ENCODE data around the gene NWD2.
"Not testable (repeated sequence)": the region's sequence is repeated elsewhere in the genome, so short reads cannot be mapped to it uniquely, and the experiment has no call there.

NWD2 gene

GRCh38 chr4:37467223-37467622 is 222.7 kb downstream of the NWD2 start:
- no peak for DNase-seq (ENCODE audit: low spot score)

GRCh38 chr4:37467824-37468223 is 223.3 kb downstream of the NWD2 start:
- DNase-seq (ENCODE audit: low spot score), result no peak

- DNase-seq (ENCODE audit: low spot score), result no peak
These were observed 224.7 kb downstream of the NWD2 start for GRCh38 chr4:37469286-37469685.

- DNase-seq (ENCODE audit: low spot score), result no peak
These were observed 225.7 kb downstream of the NWD2 start for GRCh38 chr4:37470245-37470644.

GRCh38 chr4:37471093-37471492 is 226.6 kb downstream of the NWD2 start:
- no peak for DNase-seq (ENCODE audit: low spot score)

GRCh38 chr4:37471971-37472370 is 227.4 kb downstream of the NWD2 start:
- no peak for DNase-seq (ENCODE audit: low spot score)

GRCh38 chr4:37473807-37474206 is 229.3 kb downstream of the NWD2 start:
- no peak for DNase-seq (ENCODE audit: low spot score)

GRCh38 chr4:37475087-37475486 is 230.5 kb downstream of the NWD2 start:
- no peak for DNase-seq (ENCODE audit: low spot score)

- no peak for DNase-seq (ENCODE audit: low spot score)
These were observed 231.2 kb downstream of the NWD2 start for GRCh38 chr4:37475776-37476175.

- no peak for DNase-seq (ENCODE audit: low spot score)
These were observed 231.7 kb downstream of the NWD2 start for GRCh38 chr4:37476256-37476655.

GRCh38 chr4:37476691-37477090 is 232.1 kb downstream of the NWD2 start:
- no peak for DNase-seq (ENCODE audit: low spot score)

- DNase-seq (ENCODE audit: low spot score), result no peak
These were observed 232.6 kb downstream of the NWD2 start for GRCh38 chr4:37477126-37477525.

GRCh38 chr4:37478151-37478550 is 233.6 kb downstream of the NWD2 start:
- no peak for DNase-seq (ENCODE audit: low spot score)

GRCh38 chr4:37480509-37480908 is 236.0 kb downstream of the NWD2 start:
- no peak for DNase-seq (ENCODE audit: low spot score)

GRCh38 chr4:37481547-37482122 is 237.1 kb downstream of the NWD2 start:
- no peak for DNase-seq (ENCODE audit: low spot score)

GRCh38 chr4:37482236-37482913 is 237.8 kb downstream of the NWD2 start:
- DNase-seq (ENCODE audit: low spot score), result no peak

- DNase-seq (ENCODE audit: low spot score), result no peak
These were observed 239.1 kb downstream of the NWD2 start for GRCh38 chr4:37483610-37484009.

- no peak for DNase-seq (ENCODE audit: low spot score)
These were observed 241.6 kb downstream of the NWD2 start for GRCh38 chr4:37486166-37486565.

GRCh38 chr4:37487668-37488067 is 243.1 kb downstream of the NWD2 start:
- no peak for DNase-seq (ENCODE audit: low spot score)

- no peak for DNase-seq (ENCODE audit: low spot score)
These were observed 245.2 kb downstream of the NWD2 start for GRCh38 chr4:37489697-37490096.

GRCh38 chr4:37490391-37491347 is 246.1 kb downstream of the NWD2 start:
- DNase-seq (ENCODE audit: low spot score), result peak; percentile 44

GRCh38 chr4:37495353-37495752 is 250.8 kb downstream of the NWD2 start:
- DNase-seq (ENCODE audit: low spot score), result not testable (repeated sequence)
